GM12878 (cell line): ENCODE measurements around the gene SPDYE3. TPM values are rescaled to one million over a fixed set of nuclear protein-coding genes. Genes with fewer than 3 reads are reported as not detected.

Experiments
- ATAC-seq: fragments of 200-7000 bp; cut with Tn5 transposase; 3 replicates; pipeline ENCODE4 v1.9.1; 2020; ENCODE audit warnings: mild to moderate bottlenecking, moderate library complexity
- BruUV-seq: library from RNA; stranded (reverse); fragments of 400-500 nt; replicated peaks from 2 replicates; lab custom pipeline; 2021; lab: Mats Ljungman, UMichigan
- CTCF ChIA-PET: fragments of 300-600 bp; sonication (Branson Sonifier 250); formaldehyde crosslinking; extraction: SDS; loops from one replicate; lab custom pipeline; 2021; ENCODE audit warnings: inconsistent platforms; lab: Yijun Ruan, JAX
- POLR2A ChIA-PET: fragments of 350-600 bp; formaldehyde crosslinking; extraction: SDS; loops from one replicate; lab custom pipeline; 2021; ENCODE audit warnings: inconsistent platforms; lab: Charles Lee
- RAD21 ChIA-PET: fragments of 300-600 bp; sonication (Branson Sonifier 250); formaldehyde crosslinking; loops from one replicate; lab custom pipeline; 2023; ENCODE audit warnings: antibody characterized with exemption; ENCODE audit not compliant: unreplicated experiment; lab: Charles Lee
- SMC1A ChIA-PET: fragments of 300-600 bp; sonication (Branson Sonifier 250); formaldehyde crosslinking; loops from one replicate; lab custom pipeline; 2023; ENCODE audit not compliant: unreplicated experiment, uncharacterized antibody; lab: Charles Lee
- DNase-seq: peaks from one replicate; pipeline ENCODE4 v3.0.0-alpha.2; 2011; ENCODE audit warnings: low read depth, low spot score
- FAIRE-seq: peaks from 3 replicates; lab custom pipeline; 2011; peaks lifted over from hg19 to GRCh38; lab: Jason Lieb, UNC
- H2AFZ ChIP-seq: 2 replicates; pipeline ENCODE4 v1.6.0; 2011; ENCODE audit warnings: low read depth, low read length, control low read depth; ENCODE audit not compliant: control insufficient read depth
- H3K27ac ChIP-seq: 2 replicates; pipeline ENCODE4 v1.5.1; 2011; ENCODE audit warnings: control low read depth; ENCODE audit not compliant: control insufficient read depth, insufficient read depth
- H3K27me3 ChIP-seq, 2 experiments: replicated peaks in 1 of 2; 2 replicates each; pipeline versions ENCODE4 v1.6.0 to v1.6.1; 2011; ENCODE audit warnings: low read length in 1 of 2; ENCODE audit not compliant: control insufficient read depth in 2 of 2, insufficient read depth in 2 of 2
- H3K36me3 ChIP-seq, 2 experiments: 2 replicates each; pipeline ENCODE4 v1.5.1; 2011; ENCODE audit warnings: low read length in 1 of 2; ENCODE audit not compliant: control insufficient read depth in 2 of 2, insufficient read depth in 2 of 2
- H3K4me1 ChIP-seq: 2 replicates; pipeline ENCODE4 v1.6.1; 2011; ENCODE audit warnings: mild to moderate bottlenecking, low read length, moderate library complexity, mixed read lengths; ENCODE audit not compliant: control insufficient read depth, insufficient read depth
- H3K4me2 ChIP-seq: 2 replicates; pipeline ENCODE4 v1.6.0; 2011; ENCODE audit warnings: control low read depth; ENCODE audit not compliant: control insufficient read depth, insufficient read depth
- H3K4me3 ChIP-seq: fragments of 200-600 bp; sonication (generic); 2 replicates; pipeline ENCODE4 v1.5.1; 2016
- H3K79me2 ChIP-seq: 2 replicates; pipeline ENCODE4 v1.6.0; 2011; ENCODE audit warnings: low read length; ENCODE audit not compliant: control insufficient read depth, insufficient read depth
- H3K9ac ChIP-seq: 2 replicates; pipeline ENCODE4 v1.8.0; 2011; ENCODE audit warnings: low read length, control low read depth, mixed read lengths; ENCODE audit not compliant: control insufficient read depth, insufficient read depth
- H3K9me3 ChIP-seq: replicated peaks from 3 replicates; pipeline ENCODE4 v1.5.1; 2011; ENCODE audit warnings: mild to moderate bottlenecking, low read length; ENCODE audit not compliant: control insufficient read depth, insufficient read depth
- H4K20me1 ChIP-seq: 2 replicates; pipeline ENCODE4 v1.6.0; 2011; ENCODE audit not compliant: control insufficient read depth, insufficient read depth
- ATF3 ChIP-seq: IDR thresholded peaks from 2 replicates; pipeline ENCODE4 v1.6.1; 2011; ENCODE audit warnings: low read depth, mild to moderate bottlenecking, low read length, moderate library complexity, borderline replicate concordance; ENCODE audit errors: extremely low read depth
- ATF7 ChIP-seq: fragments of 450-650 bp; IDR thresholded peaks from 2 replicates; pipeline ENCODE4 v1.6.1; 2016; ENCODE audit warnings: low read depth, mild to moderate bottlenecking
- BACH1 ChIP-seq: fragments of 450-650 bp; IDR thresholded peaks from 2 replicates; pipeline ENCODE4 v1.6.1; 2017; ENCODE audit warnings: mild to moderate bottlenecking, borderline replicate concordance
- BHLHE40 ChIP-seq, 2 experiments: fragments of 450-650 bp in 1 of 2; IDR thresholded peaks; 2 replicates each; pipeline ENCODE4 v1.6.1; 2011 to 2017; ENCODE audit warnings: low read depth in 2 of 2, borderline replicate concordance in 1 of 2, improper control_type of control experiment in 1 of 2, low read length in 1 of 2, mild to moderate bottlenecking in 1 of 2
- BRCA1 ChIP-seq: IDR thresholded peaks from 2 replicates; pipeline ENCODE4 v1.6.1; 2011; ENCODE audit warnings: low read depth, low read length, improper control_type of control experiment
- DPF2 ChIP-seq: fragments of 450-650 bp; IDR thresholded peaks from 2 replicates; pipeline ENCODE4 v1.6.1; 2017; ENCODE audit warnings: mild to moderate bottlenecking
- IKZF2 ChIP-seq, 2 experiments: fragments of 450-650 bp; IDR thresholded peaks; 2 replicates each; pipeline ENCODE4 v1.6.1; 2017; ENCODE audit warnings: mild to moderate bottlenecking in 2 of 2, moderate library complexity in 2 of 2
- MEF2B ChIP-seq: fragments of 450-650 bp; IDR thresholded peaks from 2 replicates; pipeline ENCODE4 v1.6.1; 2018; ENCODE audit warnings: mild to moderate bottlenecking, moderate library complexity; ENCODE audit not compliant: partially characterized antibody, poor library complexity, severe bottlenecking
- NFXL1 ChIP-seq: fragments of 450-650 bp; IDR thresholded peaks from 2 replicates; pipeline ENCODE4 v1.6.1; 2017; ENCODE audit warnings: antibody characterized with exemption, mild to moderate bottlenecking, borderline replicate concordance
- POLR2A ChIP-seq: IDR thresholded peaks from 2 replicates; pipeline ENCODE4 v1.6.1; 2011; ENCODE audit warnings: low read depth, mild to moderate bottlenecking, low read length
- POLR2AphosphoS2 ChIP-seq: IDR thresholded peaks from 2 replicates; pipeline ENCODE4 v1.6.1; 2011; ENCODE audit warnings: low read depth, mild to moderate bottlenecking, low read length, improper control_type of control experiment, moderate library complexity
- RELA ChIP-seq: fragments of 450-650 bp; IDR thresholded peaks from 2 replicates; pipeline ENCODE4 v1.8.0; 2014; ENCODE audit warnings: borderline replicate concordance; ENCODE audit not compliant: partially characterized antibody
- RUNX3 ChIP-seq: IDR thresholded peaks from 2 replicates; pipeline ENCODE4 v1.6.1; 2012; ENCODE audit warnings: low read length, inconsistent platforms
- SMAD1 ChIP-seq: fragments of 450-650 bp; IDR thresholded peaks from 2 replicates; pipeline ENCODE4 v1.6.1; 2018; ENCODE audit warnings: mild to moderate bottlenecking, low read depth; ENCODE audit not compliant: partially characterized antibody
- SREBF2 ChIP-seq: IDR thresholded peaks from 2 replicates; pipeline ENCODE4 v1.6.1; 2012; ENCODE audit warnings: mild to moderate bottlenecking, low read length
- SRF ChIP-seq, 2 experiments: IDR thresholded peaks; 2 replicates each; pipeline ENCODE4 v1.6.1; 2011; ENCODE audit warnings: low read depth in 2 of 2, low read length in 2 of 2, mild to moderate bottlenecking in 1 of 2, moderate library complexity in 1 of 2
- STAT1 ChIP-seq: fragments of 450-650 bp; conservative IDR thresholded peaks from 2 replicates; pipeline ENCODE4 v1.6.1; 2014; ENCODE audit warnings: antibody characterized with exemption, mild to moderate bottlenecking
- TARDBP ChIP-seq: IDR thresholded peaks from 2 replicates; pipeline ENCODE4 v1.6.1; 2016; ENCODE audit warnings: borderline replicate concordance
- TBL1XR1 ChIP-seq: IDR thresholded peaks from 2 replicates; pipeline ENCODE4 v1.6.1; 2012; ENCODE audit warnings: low read depth, low read length, improper control_type of control experiment
- TCF12 ChIP-seq: IDR thresholded peaks from 2 replicates; pipeline ENCODE4 v1.6.1; 2011; ENCODE audit warnings: low read depth, mild to moderate bottlenecking, low read length
- TCF3 ChIP-seq: IDR thresholded peaks from 2 replicates; pipeline ENCODE4 v1.6.1; 2012; ENCODE audit warnings: low read depth, mild to moderate bottlenecking, low read length, borderline replicate concordance; ENCODE audit not compliant: insufficient read depth
- WRNIP1 ChIP-seq: IDR thresholded peaks from 2 replicates; pipeline ENCODE4 v1.6.1; 2011; ENCODE audit warnings: low read depth, low read length, improper control_type of control experiment, borderline replicate concordance
- ZNF622 ChIP-seq: fragments of 450-650 bp; IDR thresholded peaks from 2 replicates; pipeline ENCODE4 v1.6.1; 2017; ENCODE audit warnings: mild to moderate bottlenecking, inconsistent platforms
- WGBS: methylation state at CpG from one replicate; pipeline ENCODE4 v1.1.6; 2016; ENCODE audit warnings: low lambda C conversion rate; ENCODE audit not compliant: insufficient replicate concordance, insufficient coverage; ENCODE audit errors: missing lambda C conversion rate; 5-methylcytosine and 5-hydroxymethylcytosine counted together
- in situ Hi-C: fragments of 300-500 bp; cut with MboI; formaldehyde crosslinking; loops from 9 replicates; pipeline ENCODE4 v1.14.3; 2018; ENCODE audit warnings: mixed read lengths
- intact Hi-C: fragments of 100-400 bp; cut with micrococcal nuclease; formaldehyde crosslinking; loops from one replicate; pipeline ENCODE4 v1.14.2; 2022; ENCODE audit not compliant: unreplicated experiment
- polyA plus RNA-seq, 11 experiments: library from polyadenylated mRNA; depleted of rRNA in 4 of 11; unstranded in 6 of 11; stranded (reverse) in 5 of 11; fragments of >200 nt; fragmentation: Nextera tagmentation in 4 of 11; fragmentation: Illumina TruSeq in 1 of 11; extraction: Ambion mirVana in 4 of 11; extraction: Trizol in 1 of 11; gene quantifications; 1 replicate in 1 of 11; 2 replicates in 10 of 11; pipeline versions ENCODE4 v1.2.1 to v1.2.3, GENCODE V29; 2011 to 2016; ENCODE audit warnings: inconsistent platforms in 2 of 11, missing spikeins in 2 of 11, low read depth in 1 of 11
- total RNA-seq, 4 experiments: library from RNA; depleted of rRNA in 3 of 4; stranded (reverse); fragments of >200 nt in 3 of 4; fragmentation: Illumina TruSeq in 1 of 4; extraction: Trizol in 1 of 4; gene quantifications; 2 replicates each; pipeline versions ENCODE4 v1.2.1 to v1.2.3, GENCODE V29; 2013 to 2021
- TF ChIP-seq, protein P1 (sequence below): IDR thresholded peaks from 2 replicates; pipeline ENCODE4 v1.6.1; 2012; ENCODE audit warnings: low read depth, low read length, improper control_type of control experiment

The SPDYE3 gene
- total and polyA plus RNA-seq, 10 of the 15 experiments (the other 5 are each of a cell fraction or from before 2014, with no cell fraction given) = 0.03 to 9.4 (median 1.4) TPM; not detected in 4

GRCh38 chr7:100353685-100354330 lies 46.3 kb downstream of the SPDYE3 start:
- ChIA-PET SMC1A (no interaction called here), POLR2A (interaction anchor here (0.5 to 0.7 kb wide), 3 partner anchors 33 to 220 kb away, joined by 3 read pairs; no protein-coding TSS in a partner anchor), CTCF (interaction anchor here (1.1 kb wide), 2 partner anchors 11 to 54 kb away, joined by 3 read pairs; no protein-coding TSS in a partner anchor), RAD21 (interaction anchor here (1.3 kb wide), 1 partner anchor 54 kb away, joined by 5 read pairs; no protein-coding TSS in a partner anchor)
- in situ Hi-C loops (no loop called here), intact Hi-C loops (no loop called here)
- Histone ChIP-seq H2AFZ (no peak overlapping the region), H3K27me3 (no peaks in the 10 kb centered on the region), H3K36me3 (peaks cover 29 to 58% of the 10 kb centered on the region in 2 experiments), H3K27ac (no peak overlapping the region), H3K79me2 (no peaks in the 10 kb centered on the region), H3K4me1 (peaks cover 12% of the 10 kb centered on the region), H3K4me3 (no peak overlapping the region), H3K4me2 (no peak overlapping the region), H3K9ac (no peak overlapping the region), H3K9me3 (no peaks in the 10 kb centered on the region), H4K20me1 (no peaks in the 10 kb centered on the region)
- no peak for FAIRE-seq
- BruUV-seq = no TSS peak
- DNase-seq = no peak
- WGBS = 67% methylated on average over 6 of the region's 6 CpGs
- ATAC-seq = peak; percentile 11
- peak; percentile 71; the same call in 1 of the 2 replicates for TF ChIP-seq TCF12
- no peak for TF ChIP-seq BACH1
- TF ChIP-seq TCF3 = 0 out of 2 replicates have a peak, but pooled peaks have one; percentile 68
- TF ChIP-seq POLR2AphosphoS2 = no peak
- no peak for TF ChIP-seq ATF3
- TF ChIP-seq POLR2A = peak; percentile 40; the same call in 1 of the 2 replicates
- no peak for TF ChIP-seq SREBF2
- TF ChIP-seq BHLHE40 (IDR thresholded peaks at IDR 0.05; ENCODE audit: borderline replicate concordance in 1 of 2, low read depth in 2 of 2, low read length in 1 of 2) = peak; percentile 30 to 63; a peak in 2 of 4 replicates
- TF ChIP-seq DPF2 = peak; percentile 50; the same call in 1 of the 2 replicates
- peak; percentile 33 to 51; a peak in 2 of 4 replicates for TF ChIP-seq IKZF2 (IDR thresholded peaks at IDR 0.05)
- peak; percentile 49 for TF ChIP-seq MEF2B
- no peak for TF ChIP-seq TBL1XR1
- peak; percentile 27 for TF ChIP-seq RUNX3
- no peak for TF ChIP-seq STAT1
- peak; percentile 61; the same call in 1 of the 2 replicates for TF ChIP-seq ATF7
- TF ChIP-seq ZNF622 = no peak
- no peak for TF ChIP-seq TARDBP
- no peak for TF ChIP-seq RELA
- no peak for TF ChIP-seq BRCA1
- TF ChIP-seq NFXL1 = no peak
- TF ChIP-seq WRNIP1 = no peak
- TF ChIP-seq SMAD1 = no peak
- TF ChIP-seq SRF (IDR thresholded peaks at IDR 0.05; ENCODE audit: low read depth in 2 of 2, low read length in 2 of 2) = no peak
- TF ChIP-seq, protein P1, sequence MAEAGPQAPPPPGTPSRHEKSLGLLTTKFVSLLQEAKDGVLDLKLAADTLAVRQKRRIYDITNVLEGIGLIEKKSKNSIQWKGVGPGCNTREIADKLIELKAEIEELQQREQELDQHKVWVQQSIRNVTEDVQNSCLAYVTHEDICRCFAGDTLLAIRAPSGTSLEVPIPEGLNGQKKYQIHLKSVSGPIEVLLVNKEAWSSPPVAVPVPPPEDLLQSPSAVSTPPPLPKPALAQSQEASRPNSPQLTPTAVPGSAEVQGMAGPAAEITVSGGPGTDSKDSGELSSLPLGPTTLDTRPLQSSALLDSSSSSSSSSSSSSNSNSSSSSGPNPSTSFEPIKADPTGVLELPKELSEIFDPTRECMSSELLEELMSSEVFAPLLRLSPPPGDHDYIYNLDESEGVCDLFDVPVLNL = no peak
